AG04450 (cell line): Measurements from ENCODE around the gene MCUB. TPM values are rescaled to one million over a fixed set of nuclear protein-coding genes. Genes with fewer than 3 reads are reported as not detected.

ENCODE experiments used
- CTCF ChIA-PET: fragments of 300-600, 350-600 bp; formaldehyde crosslinking; extraction: SDS; loops from one replicate; lab custom pipeline; 2022; ENCODE audit warnings: antibody characterized with exemption, inconsistent platforms; lab: Charles Lee
- POLR2A ChIA-PET: fragments of 350-600 bp; formaldehyde crosslinking; extraction: SDS; loops from one replicate; lab custom pipeline; 2021; ENCODE audit warnings: antibody characterized with exemption, inconsistent platforms; lab: Yijun Ruan, JAX
- DNase-seq: peaks from one replicate; pipeline ENCODE4 v3.0.0-alpha.2; 2011; ENCODE audit warnings: low read depth, low spot score
- H3K27ac ChIP-seq: one replicate; pipeline ENCODE4 v1.5.1; 2012; ENCODE audit warnings: low read depth, low read length, control low read depth
- H3K27me3 ChIP-seq: one replicate; pipeline ENCODE4 v1.6.0; 2012; ENCODE audit warnings: low read length; ENCODE audit not compliant: control insufficient read depth, insufficient read depth
- H3K4me3 ChIP-seq: 2 replicates; pipeline ENCODE4 v1.5.1; 2011; ENCODE audit warnings: mild to moderate bottlenecking, low read depth, low read length, control low read depth
- H3K9me3 ChIP-seq: 2 replicates; pipeline ENCODE4 v1.5.1; 2012; ENCODE audit warnings: low read length; ENCODE audit not compliant: control insufficient read depth, insufficient read depth
- polyA plus RNA-seq: library from polyadenylated mRNA; depleted of rRNA; stranded (reverse); fragments of >200 nt; gene quantifications from 2 replicates; pipeline ENCODE4 v1.2.3, GENCODE V29; 2011
- TF ChIP-seq, protein P1 (sequence below): IDR thresholded peaks from 2 replicates; pipeline ENCODE4 v1.5.1; 2011; ENCODE audit warnings: low read depth, low read length, control low read depth, inconsistent platforms

MCUB gene
- polyA plus RNA-seq, 1 experiment: 16.8 TPM

DNA sequence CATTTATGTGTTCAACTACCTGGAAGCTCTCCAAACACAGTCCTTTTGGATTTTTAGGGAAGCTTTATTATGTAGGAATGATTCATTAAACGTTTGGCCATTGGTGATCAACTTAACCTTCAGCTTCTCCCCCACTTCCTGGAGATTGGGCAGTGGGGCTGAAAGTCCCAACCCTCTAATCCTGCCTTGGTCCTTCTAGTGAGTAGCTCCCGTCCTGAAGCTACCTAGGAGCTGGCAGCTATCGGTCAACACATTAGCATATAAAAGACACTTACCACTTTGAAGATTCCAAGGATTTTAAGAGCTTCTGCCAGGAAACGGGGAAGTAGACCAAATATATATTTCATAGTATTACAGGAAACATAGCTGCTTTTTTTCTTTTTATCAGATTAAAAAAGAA, 69.7 kb downstream of the MCUB start:
- H3K27ac ChIP-seq: no peak overlapping the region
- ChIA-PET CTCF (interaction anchor here (0.6 kb wide), 1 partner anchor 1717 kb away, joined by 3 read pairs; no protein-coding TSS in a partner anchor), POLR2A (no interaction called here)
- no peak for DNase-seq
- TF ChIP-seq, protein P1, sequence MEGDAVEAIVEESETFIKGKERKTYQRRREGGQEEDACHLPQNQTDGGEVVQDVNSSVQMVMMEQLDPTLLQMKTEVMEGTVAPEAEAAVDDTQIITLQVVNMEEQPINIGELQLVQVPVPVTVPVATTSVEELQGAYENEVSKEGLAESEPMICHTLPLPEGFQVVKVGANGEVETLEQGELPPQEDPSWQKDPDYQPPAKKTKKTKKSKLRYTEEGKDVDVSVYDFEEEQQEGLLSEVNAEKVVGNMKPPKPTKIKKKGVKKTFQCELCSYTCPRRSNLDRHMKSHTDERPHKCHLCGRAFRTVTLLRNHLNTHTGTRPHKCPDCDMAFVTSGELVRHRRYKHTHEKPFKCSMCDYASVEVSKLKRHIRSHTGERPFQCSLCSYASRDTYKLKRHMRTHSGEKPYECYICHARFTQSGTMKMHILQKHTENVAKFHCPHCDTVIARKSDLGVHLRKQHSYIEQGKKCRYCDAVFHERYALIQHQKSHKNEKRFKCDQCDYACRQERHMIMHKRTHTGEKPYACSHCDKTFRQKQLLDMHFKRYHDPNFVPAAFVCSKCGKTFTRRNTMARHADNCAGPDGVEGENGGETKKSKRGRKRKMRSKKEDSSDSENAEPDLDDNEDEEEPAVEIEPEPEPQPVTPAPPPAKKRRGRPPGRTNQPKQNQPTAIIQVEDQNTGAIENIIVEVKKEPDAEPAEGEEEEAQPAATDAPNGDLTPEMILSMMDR: no peak
- H3K27me3 ChIP-seq: no peaks in the 10 kb centered on the region
- H3K4me3 ChIP-seq: no peak overlapping the region
- no peaks in the 10 kb centered on the region for H3K9me3 ChIP-seq

DNA sequence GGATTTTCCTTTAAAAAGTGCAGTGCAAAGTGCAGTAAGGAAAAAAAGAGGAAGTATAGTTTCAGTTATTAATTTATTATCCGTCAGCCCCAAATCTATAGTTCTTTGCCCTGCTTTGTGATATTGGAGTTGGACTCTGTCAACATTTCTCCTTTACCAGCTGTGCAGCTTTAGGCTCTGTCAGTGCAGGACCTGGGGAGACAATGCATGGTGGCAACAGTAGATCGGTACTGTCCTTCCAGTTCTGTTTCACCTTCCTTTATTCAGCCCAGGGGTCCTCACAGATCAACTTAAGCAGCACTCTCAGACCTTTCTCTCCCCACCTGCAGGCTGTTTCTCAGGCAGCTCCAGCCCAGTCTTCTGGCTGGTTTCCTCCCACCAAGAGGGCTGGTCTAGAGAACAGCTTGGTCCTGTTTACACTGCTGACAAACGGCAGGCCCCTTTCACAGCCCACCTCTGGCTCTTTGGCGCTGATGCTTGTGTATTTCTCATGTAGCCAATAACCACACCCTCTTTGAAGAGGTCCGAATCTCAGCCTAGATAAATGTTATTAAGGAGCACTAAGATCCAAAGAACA, 71.6 kb downstream of the MCUB start:
- CTCF ChIA-PET: interaction anchor here (0.7 to 1.0 kb wide), 4 partner anchors 11 to 980 kb away, joined by 3 to 8 read pairs (median 3); no protein-coding TSS in a partner anchor
- H3K27me3 ChIP-seq: no peaks in the 10 kb centered on the region
- H3K9me3 ChIP-seq: no peaks in the 10 kb centered on the region
- H3K4me3 ChIP-seq: no peak overlapping the region
- no peak for DNase-seq
- TF ChIP-seq, protein P1: no peak
- POLR2A ChIA-PET: no interaction called here
- H3K27ac ChIP-seq: no peak overlapping the region

DNA sequence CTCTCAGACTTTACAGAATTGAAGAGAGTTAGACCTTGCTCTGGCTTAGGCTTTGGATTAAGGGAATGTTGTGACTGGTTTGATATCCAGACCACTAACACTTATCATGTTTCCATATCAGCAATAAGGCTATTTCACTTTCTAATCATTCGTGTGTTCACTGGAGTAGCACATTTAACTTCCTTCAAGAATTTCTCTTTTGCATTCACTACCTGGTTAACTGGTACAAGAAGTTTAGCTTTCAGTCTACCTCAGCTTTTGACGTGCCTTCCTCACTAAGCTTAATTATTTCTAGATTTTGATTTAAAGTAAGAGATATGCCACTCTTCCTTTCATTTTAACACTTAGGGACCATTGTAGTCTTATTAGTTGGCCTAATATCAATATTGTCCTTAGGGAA, 80.6 kb downstream of the MCUB start:
- Histone ChIP-seq H3K9me3 (no peaks in the 10 kb centered on the region), H3K27ac (no peak overlapping the region), H3K27me3 (no peaks in the 10 kb centered on the region), H3K4me3 (no peak overlapping the region)
- DNase-seq: no peak
- CTCF ChIA-PET: no interaction called here
- TF ChIP-seq, protein P1: no peak
- POLR2A ChIA-PET: no interaction called here

DNA sequence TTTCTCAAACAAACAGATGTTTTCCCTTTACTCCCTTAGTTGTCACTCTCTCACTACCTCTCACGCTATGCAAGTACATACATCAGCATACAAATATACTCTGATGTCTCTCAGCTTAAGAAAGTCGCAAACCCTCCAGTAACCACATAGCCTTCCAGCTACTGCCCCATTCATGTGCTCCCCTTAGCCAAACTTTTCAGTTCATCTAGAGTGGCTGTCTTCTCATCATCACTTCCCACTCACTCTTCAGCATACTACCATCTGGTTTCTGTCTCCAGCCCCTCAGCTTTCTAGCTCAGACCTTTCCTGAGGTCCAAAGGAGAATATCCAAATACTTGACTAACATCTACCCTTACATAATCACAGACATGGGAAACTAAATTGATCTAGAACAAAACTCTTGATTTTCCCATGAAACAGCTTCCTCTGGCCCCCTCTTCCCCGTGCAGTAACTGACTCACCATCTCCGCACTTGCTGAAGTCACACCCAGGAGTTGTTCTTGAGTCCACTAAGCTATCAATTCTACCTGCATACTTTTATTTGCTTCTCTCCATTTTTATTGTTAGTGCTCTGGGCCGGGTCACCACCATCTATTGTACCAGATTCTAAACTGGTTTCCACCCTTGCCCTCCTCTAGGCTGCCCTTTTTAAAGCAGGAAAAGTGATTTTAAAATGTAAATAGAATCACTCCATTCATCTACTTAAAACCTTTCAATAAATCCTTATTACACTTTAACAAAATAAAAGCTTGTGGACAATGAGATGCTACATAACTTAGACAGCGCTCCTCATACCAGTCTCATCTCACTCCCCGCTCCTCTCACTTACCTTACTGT, 86.0 kb downstream of the MCUB start:
- TF ChIP-seq, protein P1: no peak
- DNase-seq: no peak
- ChIA-PET CTCF (interaction anchor here (0.8 kb wide), 1 partner anchor 14 kb away, joined by 3 read pairs; no protein-coding TSS in a partner anchor), POLR2A (interaction anchor here (0.6 kb wide), 1 partner anchor 56 kb away, joined by 4 read pairs; no protein-coding TSS in a partner anchor)
- no peaks in the 10 kb centered on the region for H3K9me3 ChIP-seq
- no peak overlapping the region for H3K27ac ChIP-seq
- H3K4me3 ChIP-seq: no peak overlapping the region
- H3K27me3 ChIP-seq: no peaks in the 10 kb centered on the region
